BJ (cell line): ENCODE results near the gene PTPRJ. TPM values are rescaled to one million over a fixed set of nuclear protein-coding genes. Genes with fewer than 3 reads are reported as not detected.
A peak's percentile ranks its signal among the peaks of the same experiment; 100 is the strongest.
"Not testable (repeated sequence)": the region's sequence is repeated elsewhere in the genome, so short reads cannot be mapped to it uniquely, and the experiment has no call there.

Experiments used
- CTCF ChIA-PET: fragments of 350-600 bp; formaldehyde crosslinking; extraction: SDS; loops from one replicate; lab custom pipeline; 2021; ENCODE audit warnings: antibody characterized with exemption, inconsistent platforms; lab: Yijun Ruan, JAX
- POLR2A ChIA-PET: fragments of 300-600 bp; sonication (Branson Sonifier 250); formaldehyde crosslinking; extraction: SDS; loops from one replicate; lab custom pipeline; 2021; ENCODE audit warnings: antibody characterized with exemption; lab: Charles Lee
- DNase-seq: peaks from one replicate; pipeline ENCODE4 v3.0.0-alpha.2; 2011; ENCODE audit warnings: low read depth
- H3K27me3 ChIP-seq: 2 replicates; pipeline ENCODE4 v1.6.0; 2011; ENCODE audit warnings: low read length; ENCODE audit not compliant: control insufficient read depth, insufficient read depth
- H3K36me3 ChIP-seq: 2 replicates; pipeline ENCODE4 v1.5.1; 2011; ENCODE audit warnings: low read length; ENCODE audit not compliant: control insufficient read depth, insufficient read depth
- H3K4me3 ChIP-seq: 2 replicates; pipeline ENCODE4 v1.5.1; 2011; ENCODE audit warnings: low read depth, mild to moderate bottlenecking, control low read depth, low read length
- CTCF ChIP-seq: IDR thresholded peaks from 2 replicates; pipeline ENCODE4 v1.5.1; 2011; ENCODE audit warnings: low read depth, mild to moderate bottlenecking, control low read depth, inconsistent platforms, low read length, moderate library complexity; ENCODE audit not compliant: insufficient read depth
- polyA plus RNA-seq: library from polyadenylated mRNA; depleted of rRNA; stranded (reverse); fragments of >200 nt; gene quantifications from 2 replicates; pipeline ENCODE4 v1.2.3, GENCODE V29; 2011

PTPRJ gene
- polyA plus RNA-seq, 1 experiment = 3.8 TPM

- CTCF ChIA-PET = interaction anchor here (0.6 to 1.9 kb wide), 12 partner anchors 7 to 135 kb away, joined by 3 to 19 read pairs (median 3); no protein-coding TSS in a partner anchor
- POLR2A ChIA-PET = no interaction called here
- no peak overlapping the region for H3K4me3 ChIP-seq
- H3K36me3 ChIP-seq = no peaks in the 10 kb centered on the region; the same call in 1 of the 2 replicates
- peak; percentile 99 for TF ChIP-seq CTCF
- no peak for DNase-seq
- no peaks in the 10 kb centered on the region for H3K27me3 ChIP-seq
Measured at GRCh38 chr11:48172818-48173609, 192.7 kb downstream of the PTPRJ start.

GRCh38 chr11:48177661-48178060 lies 197.3 kb downstream of the PTPRJ start:
- H3K36me3 ChIP-seq = no peaks in the 10 kb centered on the region
- TF ChIP-seq CTCF = no peak
- CTCF ChIA-PET = no interaction called here
- POLR2A ChIA-PET = no interaction called here
- no peak overlapping the region for H3K4me3 ChIP-seq
- DNase-seq = no peak
- no peaks in the 10 kb centered on the region for H3K27me3 ChIP-seq

GRCh38 chr11:48180627-48181026 lies 200.3 kb downstream of the PTPRJ start:
- CTCF ChIA-PET = interaction anchor here (1.2 kb wide), 1 partner anchor 9 kb away, joined by 3 read pairs; no protein-coding TSS in a partner anchor
- no peak for DNase-seq
- POLR2A ChIA-PET = no interaction called here
- Histone ChIP-seq H3K27me3 (no peaks in the 10 kb centered on the region), H3K36me3 (no peaks in the 10 kb centered on the region), H3K4me3 (no peak overlapping the region)
- TF ChIP-seq CTCF = no peak

- TF ChIP-seq CTCF = no peak
- POLR2A ChIA-PET = no interaction called here
- Histone ChIP-seq H3K27me3 (no peaks in the 10 kb centered on the region), H3K36me3 (no peaks in the 10 kb centered on the region), H3K4me3 (no peak overlapping the region)
- DNase-seq = no peak
- CTCF ChIA-PET = interaction anchor here (1.1 to 3.9 kb wide), 2 partner anchors 10 to 125 kb away, joined by 3 to 19 read pairs; no protein-coding TSS in a partner anchor
Measured at GRCh38 chr11:48182860-48183526, 202.6 kb downstream of the PTPRJ start.

- ChIA-PET POLR2A (no interaction called here), CTCF (interaction anchor here (3.9 kb wide), 1 partner anchor 12 kb away, joined by 19 read pairs; no protein-coding TSS in a partner anchor)
- Histone ChIP-seq H3K27me3 (no peaks in the 10 kb centered on the region), H3K4me3 (no peak overlapping the region), H3K36me3 (no peaks in the 10 kb centered on the region)
- no peak for DNase-seq
- TF ChIP-seq CTCF = no peak
Measured at GRCh38 chr11:48184452-48184851, 204.1 kb downstream of the PTPRJ start.

- H3K36me3 ChIP-seq, H3K4me3 ChIP-seq, POLR2A ChIA-PET, H3K27me3 ChIP-seq, CTCF ChIA-PET, DNase-seq: not testable (repeated sequence)
Measured at GRCh38 chr11:48190906-48191654, 210.7 kb downstream of the PTPRJ start.
